CD4-positive, alpha-beta T cell treated with Interleukin-15 for 4 hours (primary cell): ENCODE data around the gene HARBI1.

Experiments
- DNase-seq: peaks from one replicate; pipeline ENCODE4 v3.0.0-alpha.2; 2020; ENCODE audit warnings: low spot score

HARBI1 gene

GRCh38 chr11:46617134-46617971 is at the start of gene HARBI1, which contains the start of gene ATG13:
TSS of gene HARBI1 (minus strand) at chr11:46617227. CDS start at chr11:46616237, 990 bp downstream.
TSS of gene ATG13 (plus strand) at chr11:46617553. CDS start at chr11:46644292, 26,739 bp downstream.
- DNase-seq, result peak; percentile 91

- no peak for DNase-seq
Observed at GRCh38 chr11:46666516-46666915, 49.5 kb upstream of the HARBI1 start.

- DNase-seq, result no peak
Observed at GRCh38 chr11:46665356-46665755, 48.3 kb upstream of the HARBI1 start.

GRCh38 chr11:46664612-46665011 is 47.6 kb upstream of the HARBI1 start:
- DNase-seq, result no peak

GRCh38 chr11:46663277-46663940 is 46.4 kb upstream of the HARBI1 start:
- no peak for DNase-seq

GRCh38 chr11:46662366-46662765 is 45.3 kb upstream of the HARBI1 start:
- DNase-seq, result no peak

GRCh38 chr11:46661836-46662235 is 44.8 kb upstream of the HARBI1 start:
- DNase-seq, result no peak

GRCh38 chr11:46659908-46660307 is 42.9 kb upstream of the HARBI1 start:
- DNase-seq, result no peak

GRCh38 chr11:46658259-46658658 is 41.2 kb upstream of the HARBI1 start:
- no peak for DNase-seq

GRCh38 chr11:46657186-46657585 is 40.2 kb upstream of the HARBI1 start:
- DNase-seq, result no peak

- no peak for DNase-seq
Observed at GRCh38 chr11:46655631-46656030, 38.6 kb upstream of the HARBI1 start.

- no peak for DNase-seq
Observed at GRCh38 chr11:46649180-46649738, 32.2 kb upstream of the HARBI1 start.

GRCh38 chr11:46643986-46644385 is 27.0 kb upstream of the HARBI1 start:
- DNase-seq, result no peak

GRCh38 chr11:46643531-46643930 is 26.5 kb upstream of the HARBI1 start:
- DNase-seq, result no peak

- DNase-seq, result no peak
Observed at GRCh38 chr11:46642627-46643335, 25.8 kb upstream of the HARBI1 start.

- DNase-seq, result no peak
Observed at GRCh38 chr11:46641639-46642038, 24.6 kb upstream of the HARBI1 start.

- no peak for DNase-seq
Observed at GRCh38 chr11:46640036-46640788, 23.2 kb upstream of the HARBI1 start.

GRCh38 chr11:46639197-46639839 is 22.3 kb upstream of the HARBI1 start:
- no peak for DNase-seq

GRCh38 chr11:46637546-46637945 is 20.5 kb upstream of the HARBI1 start:
- no peak for DNase-seq

- DNase-seq, result no peak
Observed at GRCh38 chr11:46635557-46636139, 18.6 kb upstream of the HARBI1 start.
